GM12864 (cell line): ENCODE measurements around the gene LIPM.

ENCODE experiments used
- DNase-seq: peaks from one replicate; pipeline ENCODE4 v3.0.0-alpha.2; 2011; ENCODE audit warnings: low read depth
- H3K4me3 ChIP-seq: 2 replicates; pipeline ENCODE4 v1.5.1; 2011; ENCODE audit warnings: mild to moderate bottlenecking, low read depth, low read length, control low read depth
- TF ChIP-seq, protein P1 (sequence below): IDR thresholded peaks from 2 replicates; pipeline ENCODE4 v1.5.1; 2011; ENCODE audit warnings: low read depth, mild to moderate bottlenecking, moderate library complexity, low read length, control low read depth, inconsistent platforms; ENCODE audit errors: missing control alignments

Gene LIPM

DNA sequence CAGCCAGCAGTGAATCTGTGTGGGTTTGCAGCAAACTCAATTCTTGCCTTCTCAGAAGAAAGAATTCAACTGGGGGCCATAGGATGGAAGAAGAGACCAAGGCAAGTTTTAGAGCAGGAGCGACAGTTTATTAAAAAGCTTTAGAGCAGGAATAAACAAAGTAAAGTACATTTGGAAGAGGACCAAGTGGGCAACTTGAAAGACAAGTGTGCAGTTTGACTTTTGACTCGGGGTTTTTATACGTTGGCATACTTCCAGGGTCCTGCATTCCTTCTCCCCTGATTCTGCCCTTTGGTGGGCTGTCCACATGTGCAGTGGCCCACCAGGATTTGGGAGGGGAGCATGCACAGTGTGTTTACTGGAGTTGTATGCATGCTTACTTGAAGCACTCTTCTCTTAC, 52.2 kb downstream of the LIPM start:
- DNase-seq = no peak
- TF ChIP-seq, protein P1, sequence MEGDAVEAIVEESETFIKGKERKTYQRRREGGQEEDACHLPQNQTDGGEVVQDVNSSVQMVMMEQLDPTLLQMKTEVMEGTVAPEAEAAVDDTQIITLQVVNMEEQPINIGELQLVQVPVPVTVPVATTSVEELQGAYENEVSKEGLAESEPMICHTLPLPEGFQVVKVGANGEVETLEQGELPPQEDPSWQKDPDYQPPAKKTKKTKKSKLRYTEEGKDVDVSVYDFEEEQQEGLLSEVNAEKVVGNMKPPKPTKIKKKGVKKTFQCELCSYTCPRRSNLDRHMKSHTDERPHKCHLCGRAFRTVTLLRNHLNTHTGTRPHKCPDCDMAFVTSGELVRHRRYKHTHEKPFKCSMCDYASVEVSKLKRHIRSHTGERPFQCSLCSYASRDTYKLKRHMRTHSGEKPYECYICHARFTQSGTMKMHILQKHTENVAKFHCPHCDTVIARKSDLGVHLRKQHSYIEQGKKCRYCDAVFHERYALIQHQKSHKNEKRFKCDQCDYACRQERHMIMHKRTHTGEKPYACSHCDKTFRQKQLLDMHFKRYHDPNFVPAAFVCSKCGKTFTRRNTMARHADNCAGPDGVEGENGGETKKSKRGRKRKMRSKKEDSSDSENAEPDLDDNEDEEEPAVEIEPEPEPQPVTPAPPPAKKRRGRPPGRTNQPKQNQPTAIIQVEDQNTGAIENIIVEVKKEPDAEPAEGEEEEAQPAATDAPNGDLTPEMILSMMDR = no peak
- H3K4me3 ChIP-seq = no peak overlapping the region

DNA sequence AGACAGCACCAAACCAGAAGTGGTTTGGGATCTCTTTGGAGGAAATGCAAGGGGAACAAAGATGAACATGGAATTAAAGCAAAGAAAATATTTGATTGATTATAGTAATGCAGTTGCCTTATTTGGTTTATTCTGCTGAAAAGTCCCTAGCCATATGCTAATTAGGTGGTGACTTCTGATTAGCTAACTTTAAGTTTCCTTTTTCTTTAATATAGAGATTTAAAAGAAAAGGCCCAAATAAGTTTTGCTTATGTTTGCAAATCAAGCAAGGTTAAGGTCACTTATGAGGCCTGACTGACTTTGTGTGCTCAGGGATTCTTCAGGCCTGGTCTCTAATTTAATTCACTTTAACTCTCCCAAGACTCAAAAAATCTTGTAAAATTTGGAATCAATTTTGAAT, 55.3 kb downstream of the LIPM start:
- DNase-seq = no peak
- TF ChIP-seq, protein P1 = no peak
- no peak overlapping the region for H3K4me3 ChIP-seq

DNA sequence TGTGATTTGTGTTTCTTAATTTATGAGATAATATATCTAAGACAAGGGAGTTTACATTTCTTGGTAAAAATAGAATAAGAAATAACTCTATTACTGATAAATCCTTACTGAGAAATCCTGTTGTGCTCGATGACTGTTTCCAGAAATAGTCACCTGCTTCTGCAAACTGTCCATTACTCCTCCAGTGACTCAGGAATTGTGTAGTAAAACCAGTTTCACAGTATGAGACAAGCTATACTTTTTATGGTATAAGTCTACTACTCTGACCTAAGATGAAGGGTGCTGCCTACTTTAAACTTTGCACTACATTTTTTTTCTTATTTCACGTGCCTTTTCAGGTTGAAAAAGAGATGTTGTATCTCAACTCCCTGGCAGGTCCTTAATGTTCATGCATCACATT, 56.0 kb downstream of the LIPM start:
- DNase-seq = no peak
- no peak overlapping the region for H3K4me3 ChIP-seq
- TF ChIP-seq, protein P1 = no peak

DNA sequence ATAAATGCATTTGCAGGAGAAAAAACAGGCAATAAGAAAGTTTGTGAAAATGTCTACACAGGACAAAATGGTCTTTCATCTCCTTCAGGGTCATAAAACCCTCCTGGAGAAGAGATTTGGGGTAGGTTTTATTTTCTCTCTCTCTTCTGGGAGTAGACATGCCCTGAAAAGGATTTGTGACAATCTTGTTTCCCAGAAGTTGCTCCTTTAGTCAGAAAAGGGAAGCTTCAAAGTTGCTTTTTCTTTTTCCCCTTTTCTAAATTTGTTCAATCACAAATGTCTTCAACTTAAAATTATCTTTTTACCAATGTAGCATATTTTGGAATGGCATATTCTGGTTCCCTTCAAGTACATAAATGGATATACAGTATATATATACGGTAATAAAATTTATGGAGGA, 58.5 kb downstream of the LIPM start:
- TF ChIP-seq, protein P1 = no peak
- DNase-seq = no peak
- H3K4me3 ChIP-seq = no peak overlapping the region

DNA sequence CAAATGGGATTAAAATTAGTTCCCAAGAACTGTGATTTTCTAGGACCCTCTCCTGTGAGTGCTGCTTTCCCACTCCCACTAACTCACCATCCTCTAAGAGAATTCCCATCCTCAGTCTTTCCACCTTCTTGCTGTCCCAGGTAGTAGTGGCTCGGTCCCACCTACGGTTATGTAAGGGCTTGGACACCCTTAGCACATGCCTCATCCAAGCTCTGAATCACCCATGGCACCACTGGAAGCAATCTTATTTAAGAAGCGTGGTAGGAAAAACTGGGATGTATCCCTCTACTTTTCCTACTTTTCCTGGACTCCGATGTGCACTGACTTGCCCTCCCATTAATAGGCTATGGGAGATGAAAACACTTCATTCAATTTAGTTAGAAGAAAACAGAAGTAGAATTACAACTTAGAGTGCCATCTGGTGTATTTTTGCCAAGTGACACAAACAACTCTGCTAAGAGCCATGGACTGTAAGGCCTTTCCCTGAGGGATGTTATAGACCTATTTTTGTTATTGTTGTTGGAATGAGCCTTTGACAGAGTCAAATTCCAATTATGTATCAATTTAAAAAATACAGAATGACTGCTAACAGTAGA, 62.8 kb downstream of the LIPM start:
- H3K4me3 ChIP-seq = no peak overlapping the region
- TF ChIP-seq, protein P1 = no peak
- no peak for DNase-seq

DNA sequence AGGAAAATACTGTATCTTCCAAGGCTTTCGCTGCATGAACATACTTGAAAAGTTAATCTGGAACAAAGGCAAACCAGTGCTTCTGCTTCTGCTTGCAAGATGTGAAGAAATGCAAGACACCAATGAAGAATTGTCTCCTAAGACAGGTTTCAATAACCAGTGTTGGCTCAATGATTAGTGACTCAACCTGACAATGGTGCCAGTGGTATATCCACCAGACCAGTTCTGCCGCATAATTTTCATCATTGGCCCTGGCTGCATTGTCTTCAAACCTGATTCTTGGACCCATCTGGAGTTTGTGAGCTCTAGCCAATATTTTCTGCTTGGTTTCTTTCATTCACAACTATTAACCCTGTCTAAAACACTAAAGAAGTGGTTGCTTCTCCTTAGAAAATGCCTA, 63.9 kb downstream of the LIPM start:
- TF ChIP-seq, protein P1 = no peak
- no peak overlapping the region for H3K4me3 ChIP-seq
- no peak for DNase-seq

DNA sequence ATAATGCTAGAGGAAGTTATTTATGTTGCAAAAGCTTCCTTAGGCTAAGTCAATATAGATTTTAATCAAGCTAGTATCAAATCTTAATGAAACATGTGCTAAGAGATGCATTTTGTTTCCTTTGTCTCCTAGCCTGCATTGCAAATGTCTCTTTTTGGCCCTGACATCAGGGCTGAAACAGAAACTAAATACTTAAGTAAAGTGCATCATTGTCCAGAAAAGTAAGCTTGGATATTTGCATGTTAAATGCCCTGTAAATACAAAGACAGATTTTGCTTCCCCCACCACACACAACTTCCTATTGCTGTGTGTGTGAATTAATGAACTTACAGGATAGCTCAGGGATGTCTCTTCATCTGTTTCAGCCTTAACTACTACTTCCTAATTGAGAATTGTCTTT, 67.6 kb downstream of the LIPM start:
- H3K4me3 ChIP-seq = no peak overlapping the region
- TF ChIP-seq, protein P1 = no peak
- DNase-seq = no peak
